Measurements from ENCODE around the gene JUN. TPM values are rescaled to one million over a fixed set of nuclear protein-coding genes. Genes with fewer than 3 reads are reported as not detected.

The JUN gene
- 129 and 241 TPM in 2 replicates for total RNA-seq

GRCh38 chr1:58783993-58784757 lies at the start of gene JUN:
Gene JUN, minus strand, starts transcription at chr1:58784047. Its CDS starts 977 bp downstream, at chr1:58783070.

Other genes starting within 250 kb of the JUN start
- gene OMA1, start 237.3 kb downstream of the JUN start, total RNA-seq: 27.4 and 60.3 TPM in 2 replicates
- gene TACSTD2, start 206.8 kb downstream of the JUN start, total RNA-seq: 0.19 and 0.56 TPM in 2 replicates
- gene MYSM1, start 84.0 kb downstream of the JUN start, total RNA-seq: 11.6 and 12.1 TPM in 2 replicates

Data from regular cardiac myocyte (primary cell).